ENCODE results near the gene NUSAP1. TPM values are rescaled to one million over a fixed set of nuclear protein-coding genes. Genes with fewer than 3 reads are reported as not detected.
"Not testable (repeated sequence)": the region's sequence is repeated elsewhere in the genome, so short reads cannot be mapped to it uniquely, and the experiment has no call there.

NUSAP1 gene
- total RNA-seq, 1 experiment from 2014 or later = 88.0 TPM

- Mint-ChIP-seq H3K4me3 (ENCODE audit: low read depth, unreplicated experiment) (no peak overlapping the region), H3K4me1 (ENCODE audit: low read depth, unreplicated experiment) (no peaks in the 10 kb centered on the region), H3K27me3 (ENCODE audit: unreplicated experiment) (no peaks in the 10 kb centered on the region), H3K9me3 (ENCODE audit: low read depth, unreplicated experiment) (no peaks in the 10 kb centered on the region), H3K36me3 (ENCODE audit: insufficient read depth, unreplicated experiment) (no peaks in the 10 kb centered on the region), H3K27ac (ENCODE audit: unreplicated experiment) (no peak overlapping the region)
- no TSS peak for BruUV-seq (replicated peaks)
- intact Hi-C loops (cut with micrococcal nuclease; ENCODE audit: unreplicated experiment) = no loop called here
- CTCF ChIA-PET = no interaction called here
- no peak for DNase-seq
- no peak for TF ChIP-seq CTCF (IDR thresholded peaks at IDR 0.05; ENCODE audit: unreplicated experiment)
These were observed 28.4 kb upstream of the NUSAP1 start for GRCh38 chr15:41304149-41304770.

- CTCF ChIA-PET = no interaction called here
- Mint-ChIP-seq H3K27ac (ENCODE audit: unreplicated experiment) (no peak overlapping the region), H3K4me1 (ENCODE audit: low read depth, unreplicated experiment) (no peaks in the 10 kb centered on the region), H3K4me3 (ENCODE audit: low read depth, unreplicated experiment) (no peak overlapping the region), H3K27me3 (ENCODE audit: unreplicated experiment) (no peaks in the 10 kb centered on the region), H3K9me3 (ENCODE audit: low read depth, unreplicated experiment) (no peaks in the 10 kb centered on the region), H3K36me3 (ENCODE audit: insufficient read depth, unreplicated experiment) (peaks cover 5% of the 10 kb centered on the region)
- TF ChIP-seq CTCF (IDR thresholded peaks at IDR 0.05; ENCODE audit: unreplicated experiment) = no peak
- no TSS peak for BruUV-seq (replicated peaks)
- DNase-seq = no peak
- intact Hi-C loops (cut with micrococcal nuclease; ENCODE audit: unreplicated experiment) = no loop called here
These were observed 25.0 kb upstream of the NUSAP1 start for GRCh38 chr15:41307679-41308078.

- TSS peak; percentile 6 for BruUV-seq (replicated peaks)
- DNase-seq = no peak
- intact Hi-C loops (cut with micrococcal nuclease; ENCODE audit: unreplicated experiment) = no loop called here
- no peak for TF ChIP-seq CTCF (IDR thresholded peaks at IDR 0.05; ENCODE audit: unreplicated experiment)
- Mint-ChIP-seq H3K36me3 (ENCODE audit: insufficient read depth, unreplicated experiment) (peaks cover 5% of the 10 kb centered on the region), H3K9me3 (ENCODE audit: low read depth, unreplicated experiment) (no peaks in the 10 kb centered on the region), H3K27ac (ENCODE audit: unreplicated experiment) (no peak overlapping the region), H3K27me3 (ENCODE audit: unreplicated experiment) (no peaks in the 10 kb centered on the region), H3K4me3 (ENCODE audit: low read depth, unreplicated experiment) (no peak overlapping the region), H3K4me1 (ENCODE audit: low read depth, unreplicated experiment) (no peaks in the 10 kb centered on the region)
- CTCF ChIA-PET = no interaction called here
These were observed 23.3 kb upstream of the NUSAP1 start for GRCh38 chr15:41309226-41309905.

GRCh38 chr15:41320805-41321330 is 11.8 kb upstream of the NUSAP1 start:
- H3K36me3 Mint-ChIP-seq (ENCODE audit: insufficient read depth, unreplicated experiment); intact Hi-C loops (cut with micrococcal nuclease; ENCODE audit: unreplicated experiment); BruUV-seq (replicated peaks); H3K27ac Mint-ChIP-seq (ENCODE audit: unreplicated experiment); H3K4me1 Mint-ChIP-seq (ENCODE audit: low read depth, unreplicated experiment); DNase-seq; H3K27me3 Mint-ChIP-seq (ENCODE audit: unreplicated experiment); CTCF ChIA-PET; H3K9me3 Mint-ChIP-seq (ENCODE audit: low read depth, unreplicated experiment); H3K4me3 Mint-ChIP-seq (ENCODE audit: low read depth, unreplicated experiment): not testable (repeated sequence)

- Mint-ChIP-seq H3K36me3 (ENCODE audit: insufficient read depth, unreplicated experiment) (no peaks in the 10 kb centered on the region), H3K4me3 (ENCODE audit: low read depth, unreplicated experiment) (no peak overlapping the region), H3K27me3 (ENCODE audit: unreplicated experiment) (no peaks in the 10 kb centered on the region), H3K27ac (ENCODE audit: unreplicated experiment) (no peak overlapping the region), H3K9me3 (ENCODE audit: low read depth, unreplicated experiment) (no peaks in the 10 kb centered on the region), H3K4me1 (ENCODE audit: low read depth, unreplicated experiment) (no peaks in the 10 kb centered on the region)
- TF ChIP-seq CTCF (IDR thresholded peaks at IDR 0.05; ENCODE audit: unreplicated experiment) = no peak
- DNase-seq = no peak
- CTCF ChIA-PET = no interaction called here
- BruUV-seq (replicated peaks) = no TSS peak
- intact Hi-C loops (cut with micrococcal nuclease; ENCODE audit: unreplicated experiment) = no loop called here
These were observed 9.1 kb upstream of the NUSAP1 start for GRCh38 chr15:41323611-41324010.

Data from Calu3 (cell line).